ENCODE measurements around the gene RBMS1. TPM values are rescaled to one million over a fixed set of nuclear protein-coding genes. Genes with fewer than 3 reads are reported as not detected.

The RBMS1 gene
- polyA plus RNA-seq, 2 of the 4 experiments (the other 2 are of a cell fraction): 51.9 to 108 TPM

GRCh38 chr2:160337728-160338127 is 155.9 kb downstream of the RBMS1 start:
- H3K4me3 ChIP-seq: no peak overlapping the region
- 55% methylated on average over 3 of the region's 3 CpGs for WGBS (ENCODE audit: missing lambda C conversion rate)
- H3K4me2 ChIP-seq: no peak overlapping the region
- CTCF ChIA-PET: interaction anchor here (1.2 to 6.3 kb wide), 4 partner anchors 14 to 228 kb away, joined by 3 to 48 read pairs (median 4); no protein-coding TSS in a partner anchor
- POLR2A ChIA-PET: interaction anchor here (0.6 kb wide), 1 partner anchor 42 kb away, joined by 3 read pairs; no protein-coding TSS in a partner anchor
- no peak for DNase-seq (ENCODE audit: low read depth in 1 of 2, low spot score in 1 of 2)
- H3K4me1 ChIP-seq: peaks cover 66% of the 10 kb centered on the region
- FAIRE-seq: no peak
- H3K9me3 ChIP-seq: no peaks in the 10 kb centered on the region
- H3K27ac ChIP-seq: 0 out of 6 replicates have a peak overlapping the region, but pooled peaks of 1 of the 2 experiments have one; percentile 11
- TF ChIP-seq MAZ (IDR thresholded peaks at IDR 0.05; ENCODE audit: borderline replicate concordance, low read depth, low read length) (no peak), CBX8 (IDR thresholded peaks at IDR 0.05) (no peak), POLR2AphosphoS2 (conservative IDR thresholded peaks at IDR 0.05; ENCODE audit: low read length) (no peak), BHLHE40 (IDR thresholded peaks at IDR 0.05; ENCODE audit: low read depth, low read length) (no peak), MAFK (IDR thresholded peaks at IDR 0.05; ENCODE audit: partially characterized antibody) (no peak), NR3C1 (IDR thresholded peaks at IDR 0.05) (no peak), CEBPB (IDR thresholded peaks at IDR 0.05) (no peak), JUN (IDR thresholded peaks at IDR 0.05) (no peak), CHD2 (IDR thresholded peaks at IDR 0.05; ENCODE audit: low read length, partially characterized antibody) (no peak)
- TF ChIP-seq, protein P1, sequence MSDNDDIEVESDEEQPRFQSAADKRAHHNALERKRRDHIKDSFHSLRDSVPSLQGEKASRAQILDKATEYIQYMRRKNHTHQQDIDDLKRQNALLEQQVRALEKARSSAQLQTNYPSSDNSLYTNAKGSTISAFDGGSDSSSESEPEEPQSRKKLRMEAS (IDR thresholded peaks at IDR 0.05): no peak
- no peak for ATAC-seq

- no peak overlapping the region for H3K27ac ChIP-seq
- H3K4me2 ChIP-seq: no peak overlapping the region
- H3K9me3 ChIP-seq: no peaks in the 10 kb centered on the region
- TF ChIP-seq HEYL (CRISPR knock-in tag; IDR thresholded peaks at IDR 0.05) (no peak), HDAC2 (IDR thresholded peaks at IDR 0.05) (no peak), KDM5A (IDR thresholded peaks at IDR 0.05) (no peak)
- no peak overlapping the region for H3K4me3 ChIP-seq
- DNase-seq (ENCODE audit: low read depth in 1 of 2, low spot score in 1 of 2) (no peak), FAIRE-seq (no peak), ATAC-seq (no peak)
- peaks cover 65% of the 10 kb centered on the region; the same call in 2 of the 3 replicates for H3K4me1 ChIP-seq
- WGBS (ENCODE audit: missing lambda C conversion rate): 92% methylated on average over 4 of the region's 4 CpGs
- CTCF ChIA-PET: interaction anchor here (1.0 to 6.3 kb wide), 5 partner anchors 13 to 633 kb away, joined by 3 to 48 read pairs (median 3); no protein-coding TSS in a partner anchor
- POLR2A ChIA-PET: no interaction called here
These were observed 157.0 kb downstream of the RBMS1 start for GRCh38 chr2:160336635-160337034.

- DNase-seq (ENCODE audit: low read depth in 1 of 2, low spot score in 1 of 2): no peak
- ATAC-seq: 0 out of 6 replicates have a peak, but pooled peaks of 1 of the 2 experiments have one; percentile 15
- no peak for FAIRE-seq
- CTCF ChIA-PET: interaction anchor here (0.7 to 6.3 kb wide), 5 partner anchors 9 to 634 kb away, joined by 3 to 48 read pairs (median 3); no protein-coding TSS in a partner anchor
- WGBS (ENCODE audit: missing lambda C conversion rate): 92% methylated on average over 1 of the region's 1 CpG
- POLR2A ChIA-PET: no interaction called here
- TF ChIP-seq NFE2L2 (conservative IDR thresholded peaks at IDR 0.05; ENCODE audit: low read length) (no peak), ZSCAN20 (CRISPR knock-in tag; IDR thresholded peaks at IDR 0.05) (no peak), MAZ (IDR thresholded peaks at IDR 0.05; ENCODE audit: borderline replicate concordance, low read depth, low read length) (no peak), FOSL2 (IDR thresholded peaks at IDR 0.05) (no peak), FOSL2 (CRISPR knock-in tag; IDR thresholded peaks at IDR 0.05) (no peak), POLR2A (IDR thresholded peaks at IDR 0.05; ENCODE audit: low read length) (no peak), EHF (CRISPR knock-in tag; IDR thresholded peaks at IDR 0.05) (no peak), HOXB13 (CRISPR knock-in tag; IDR thresholded peaks at IDR 0.05; ENCODE audit: low read depth) (no peak)
- TF ChIP-seq, protein P2, sequence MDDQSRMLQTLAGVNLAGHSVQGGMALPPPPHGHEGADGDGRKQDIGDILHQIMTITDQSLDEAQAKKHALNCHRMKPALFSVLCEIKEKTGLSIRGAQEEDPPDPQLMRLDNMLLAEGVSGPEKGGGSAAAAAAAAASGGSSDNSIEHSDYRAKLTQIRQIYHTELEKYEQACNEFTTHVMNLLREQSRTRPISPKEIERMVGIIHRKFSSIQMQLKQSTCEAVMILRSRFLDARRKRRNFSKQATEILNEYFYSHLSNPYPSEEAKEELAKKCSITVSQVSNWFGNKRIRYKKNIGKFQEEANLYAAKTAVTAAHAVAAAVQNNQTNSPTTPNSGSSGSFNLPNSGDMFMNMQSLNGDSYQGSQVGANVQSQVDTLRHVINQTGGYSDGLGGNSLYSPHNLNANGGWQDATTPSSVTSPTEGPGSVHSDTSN (IDR thresholded peaks at IDR 0.05): no peak
- H3K9me3 ChIP-seq: no peaks in the 10 kb centered on the region
- peaks cover 64% of the 10 kb centered on the region; the same call in 2 of the 3 replicates for H3K4me1 ChIP-seq
- no peak overlapping the region for H3K27ac ChIP-seq
- H3K4me3 ChIP-seq: no peak overlapping the region
- no peak overlapping the region for H3K4me2 ChIP-seq
These were observed 157.5 kb downstream of the RBMS1 start for GRCh38 chr2:160336105-160336504.

GRCh38 chr2:160335441-160335840 is 158.2 kb downstream of the RBMS1 start:
- CTCF ChIA-PET: interaction anchor here (0.7 to 6.3 kb wide), 5 partner anchors 9 to 670 kb away, joined by 3 to 48 read pairs (median 3); no protein-coding TSS in a partner anchor
- TF ChIP-seq EP300 (IDR thresholded peaks at IDR 0.05) (no peak), ZC3H11A (IDR thresholded peaks at IDR 0.05) (no peak), HMGXB4 (CRISPR knock-in tag; IDR thresholded peaks at IDR 0.05; ENCODE audit: borderline replicate concordance) (no peak), CEBPB (IDR thresholded peaks at IDR 0.05) (no peak), HDAC2 (IDR thresholded peaks at IDR 0.05) (no peak)
- peaks cover 62% of the 10 kb centered on the region; the same call in 2 of the 3 replicates for H3K4me1 ChIP-seq
- 83% methylated on average over 5 of the region's 5 CpGs for WGBS (ENCODE audit: missing lambda C conversion rate)
- H3K4me2 ChIP-seq: no peak overlapping the region
- no peak overlapping the region for H3K4me3 ChIP-seq
- no peak overlapping the region for H3K27ac ChIP-seq
- POLR2A ChIA-PET: interaction anchor here (0.6 kb wide), 1 partner anchor 713 kb away, joined by 3 read pairs; no protein-coding TSS in a partner anchor
- ATAC-seq (no peak), FAIRE-seq (no peak), DNase-seq (ENCODE audit: low read depth in 1 of 2, low spot score in 1 of 2) (no peak)
- H3K9me3 ChIP-seq: no peaks in the 10 kb centered on the region
